Lower leg skin (tissue), 3 donors: ENCODE measurements around the gene CFAP74.

ENCODE experiments used
- POLR2A ChIP-seq, 2 donors: fragments of 450-650 bp; IDR thresholded peaks; one replicate each; pipeline ENCODE4 v1.6.1; 2016 to 2017; ENCODE audit warnings: antibody characterized with exemption in 2 of 2, mild to moderate bottlenecking in 1 of 2, moderate library complexity in 1 of 2
- TF ChIP-seq, protein P1 (sequence below), 3 donors: fragments of 450-650 bp; IDR thresholded peaks; one replicate each; pipeline ENCODE4 v1.5.1; 2016; ENCODE audit warnings: antibody characterized with exemption in 3 of 3, mild to moderate bottlenecking in 3 of 3, moderate library complexity in 2 of 3

GRCh38 chr1:1955621-1956094 is 47.9 kb downstream of the CFAP74 start:
- TF ChIP-seq, protein P1, sequence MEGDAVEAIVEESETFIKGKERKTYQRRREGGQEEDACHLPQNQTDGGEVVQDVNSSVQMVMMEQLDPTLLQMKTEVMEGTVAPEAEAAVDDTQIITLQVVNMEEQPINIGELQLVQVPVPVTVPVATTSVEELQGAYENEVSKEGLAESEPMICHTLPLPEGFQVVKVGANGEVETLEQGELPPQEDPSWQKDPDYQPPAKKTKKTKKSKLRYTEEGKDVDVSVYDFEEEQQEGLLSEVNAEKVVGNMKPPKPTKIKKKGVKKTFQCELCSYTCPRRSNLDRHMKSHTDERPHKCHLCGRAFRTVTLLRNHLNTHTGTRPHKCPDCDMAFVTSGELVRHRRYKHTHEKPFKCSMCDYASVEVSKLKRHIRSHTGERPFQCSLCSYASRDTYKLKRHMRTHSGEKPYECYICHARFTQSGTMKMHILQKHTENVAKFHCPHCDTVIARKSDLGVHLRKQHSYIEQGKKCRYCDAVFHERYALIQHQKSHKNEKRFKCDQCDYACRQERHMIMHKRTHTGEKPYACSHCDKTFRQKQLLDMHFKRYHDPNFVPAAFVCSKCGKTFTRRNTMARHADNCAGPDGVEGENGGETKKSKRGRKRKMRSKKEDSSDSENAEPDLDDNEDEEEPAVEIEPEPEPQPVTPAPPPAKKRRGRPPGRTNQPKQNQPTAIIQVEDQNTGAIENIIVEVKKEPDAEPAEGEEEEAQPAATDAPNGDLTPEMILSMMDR (IDR thresholded peaks at IDR 0.05): no peak
- TF ChIP-seq POLR2A (IDR thresholded peaks at IDR 0.05): no peak
